Measurements from ENCODE around the gene ESPNL. TPM values are rescaled to one million over a fixed set of nuclear protein-coding genes. Genes with fewer than 3 reads are reported as not detected.

ESPNL gene
- polyA plus RNA-seq, 1 donor (not counting 4 experiments of a cell fraction or from before 2014, with no cell fraction given) = 0.16 TPM

DNA sequence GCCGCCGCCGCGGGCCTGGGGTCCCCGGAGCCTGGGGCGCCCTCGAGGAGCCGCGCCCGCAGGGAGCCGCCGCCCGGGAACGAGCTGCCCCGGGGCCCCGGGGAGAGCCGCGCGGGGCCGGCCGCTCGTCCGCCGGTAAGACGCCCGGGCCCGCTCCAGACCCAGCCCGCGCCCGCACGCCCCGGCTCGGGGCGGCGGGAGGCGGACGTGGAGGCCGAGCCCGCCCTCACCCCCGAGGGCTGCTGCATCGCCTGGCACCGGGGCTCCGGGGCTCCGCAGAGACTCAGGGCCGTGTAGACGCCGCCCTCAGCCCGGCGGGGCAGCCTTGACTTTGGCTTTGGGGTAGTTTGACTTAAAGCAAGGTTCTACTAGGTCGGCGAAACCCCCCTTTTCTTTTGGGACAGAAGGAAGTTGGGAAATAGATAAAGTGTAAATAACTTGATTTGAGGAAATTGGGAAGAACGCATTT lies 59.0 kb downstream of the ESPNL start:
- DNase-seq (ENCODE audit: low read depth, low spot score) (no peak), FAIRE-seq (no peak)
- no peak overlapping the region for H3K27ac ChIP-seq (ENCODE audit: control insufficient read depth, insufficient read depth, low read length)
- peak overlapping the region; percentile 61 for H3K4me2 ChIP-seq (ENCODE audit: control insufficient read depth, extremely low read depth, insufficient read depth, low read depth, low read length)
- peaks cover 19% of the 10 kb centered on the region for H3K27me3 ChIP-seq (ENCODE audit: control insufficient read depth, extremely low read depth, insufficient read depth, low read length)
- no peaks in the 10 kb centered on the region for H3K4me1 ChIP-seq (ENCODE audit: control insufficient read depth, extremely low read depth, insufficient read depth, low read length)
- no peaks in the 10 kb centered on the region for H3K9me1 ChIP-seq (ENCODE audit: control insufficient read depth, extremely low read depth, insufficient read depth, low read length)
- H3K9ac ChIP-seq (ENCODE audit: control insufficient read depth, extremely low read depth, insufficient read depth, low read length) = peak overlapping the region; percentile 46
- H4K20me1 ChIP-seq (ENCODE audit: control insufficient read depth, extremely low read depth, insufficient read depth, low read length) = no peaks in the 10 kb centered on the region
- no peaks in the 10 kb centered on the region for H3K36me3 ChIP-seq (ENCODE audit: control insufficient read depth in 2 of 2, extremely low read depth in 1 of 2, insufficient read depth in 2 of 2, low read length in 2 of 2)
- H3K4me3 ChIP-seq (ENCODE audit: control insufficient read depth in 2 of 3, extremely low read depth in 1 of 3, insufficient read depth in 2 of 3, low read depth in 1 of 3, low read length in 3 of 3) = peak overlapping the region; percentile 9 to 36 (median 18)
- TF ChIP-seq EZH2 (IDR thresholded peaks at IDR 0.05; ENCODE audit: low read length) = no peak
- TF ChIP-seq, protein P1, sequence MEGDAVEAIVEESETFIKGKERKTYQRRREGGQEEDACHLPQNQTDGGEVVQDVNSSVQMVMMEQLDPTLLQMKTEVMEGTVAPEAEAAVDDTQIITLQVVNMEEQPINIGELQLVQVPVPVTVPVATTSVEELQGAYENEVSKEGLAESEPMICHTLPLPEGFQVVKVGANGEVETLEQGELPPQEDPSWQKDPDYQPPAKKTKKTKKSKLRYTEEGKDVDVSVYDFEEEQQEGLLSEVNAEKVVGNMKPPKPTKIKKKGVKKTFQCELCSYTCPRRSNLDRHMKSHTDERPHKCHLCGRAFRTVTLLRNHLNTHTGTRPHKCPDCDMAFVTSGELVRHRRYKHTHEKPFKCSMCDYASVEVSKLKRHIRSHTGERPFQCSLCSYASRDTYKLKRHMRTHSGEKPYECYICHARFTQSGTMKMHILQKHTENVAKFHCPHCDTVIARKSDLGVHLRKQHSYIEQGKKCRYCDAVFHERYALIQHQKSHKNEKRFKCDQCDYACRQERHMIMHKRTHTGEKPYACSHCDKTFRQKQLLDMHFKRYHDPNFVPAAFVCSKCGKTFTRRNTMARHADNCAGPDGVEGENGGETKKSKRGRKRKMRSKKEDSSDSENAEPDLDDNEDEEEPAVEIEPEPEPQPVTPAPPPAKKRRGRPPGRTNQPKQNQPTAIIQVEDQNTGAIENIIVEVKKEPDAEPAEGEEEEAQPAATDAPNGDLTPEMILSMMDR (optimal IDR thresholded peaks at IDR 0.05 in 1 of 3, IDR thresholded peaks at IDR 0.05 in 1 of 3, conservative IDR thresholded peaks at IDR 0.05 in 1 of 3; ENCODE audit: extremely low read depth in 1 of 3, insufficient read depth in 2 of 3, low read length in 3 of 3) = no peak
- no peak overlapping the region for H2AFZ ChIP-seq (ENCODE audit: control insufficient read depth, low read length)
- H3K79me2 ChIP-seq (ENCODE audit: control insufficient read depth, insufficient read depth, low read length) = no peaks in the 10 kb centered on the region
- dilution Hi-C loops (cut with MboI; ENCODE audit: extremely low pct_ligation_motif_present, low sequenced_read_pairs) = no loop called here
- no peaks in the 10 kb centered on the region for H3K9me3 ChIP-seq (ENCODE audit: control insufficient read depth, low read depth, low read length)

DNA sequence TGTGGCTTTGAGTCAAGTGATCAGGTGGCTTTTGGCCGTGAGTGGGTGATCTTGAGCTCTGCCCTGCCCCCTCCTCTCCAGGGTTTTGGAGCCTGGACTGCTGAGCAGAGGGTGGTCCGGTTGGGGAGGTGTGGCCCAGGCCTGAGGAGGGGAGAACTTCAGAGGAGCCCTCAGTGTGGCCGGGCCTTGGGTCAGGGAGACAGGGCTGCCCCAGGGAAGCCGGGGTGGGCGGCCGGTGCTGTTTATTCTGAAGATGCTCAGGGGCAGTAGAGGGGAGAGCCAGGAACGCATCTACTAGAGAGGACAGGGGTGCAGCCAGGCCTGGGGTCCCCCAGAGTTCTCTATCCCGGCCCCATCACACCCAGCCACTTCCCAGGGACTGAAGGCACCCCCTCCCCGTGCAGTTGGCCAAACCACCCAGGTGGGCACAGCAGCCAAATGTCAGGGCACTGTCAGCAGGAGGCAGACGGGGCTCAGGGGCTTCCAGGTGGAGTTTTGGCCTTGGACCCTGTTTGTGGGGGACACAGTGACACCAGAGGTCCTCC lies 59.6 kb downstream of the ESPNL start:
- Histone ChIP-seq H3K9me3 (ENCODE audit: control insufficient read depth, low read depth, low read length) (no peaks in the 10 kb centered on the region), H3K9me1 (ENCODE audit: control insufficient read depth, extremely low read depth, insufficient read depth, low read length) (no peaks in the 10 kb centered on the region), H3K4me3 (ENCODE audit: control insufficient read depth in 2 of 3, extremely low read depth in 1 of 3, insufficient read depth in 2 of 3, low read depth in 1 of 3, low read length in 3 of 3) (peak overlapping the region in 2 of 3 experiments; percentile 18 to 36), H3K27ac (ENCODE audit: control insufficient read depth, insufficient read depth, low read length) (no peak overlapping the region), H3K27me3 (ENCODE audit: control insufficient read depth, extremely low read depth, insufficient read depth, low read length) (peaks cover 19% of the 10 kb centered on the region), H3K79me2 (ENCODE audit: control insufficient read depth, insufficient read depth, low read length) (no peaks in the 10 kb centered on the region), H2AFZ (ENCODE audit: control insufficient read depth, low read length) (no peak overlapping the region), H3K9ac (ENCODE audit: control insufficient read depth, extremely low read depth, insufficient read depth, low read length) (peak overlapping the region; percentile 46), H3K36me3 (ENCODE audit: control insufficient read depth in 2 of 2, extremely low read depth in 1 of 2, insufficient read depth in 2 of 2, low read length in 2 of 2) (no peaks in the 10 kb centered on the region), H3K4me1 (ENCODE audit: control insufficient read depth, extremely low read depth, insufficient read depth, low read length) (no peaks in the 10 kb centered on the region), H4K20me1 (ENCODE audit: control insufficient read depth, extremely low read depth, insufficient read depth, low read length) (no peaks in the 10 kb centered on the region), H3K4me2 (ENCODE audit: control insufficient read depth, extremely low read depth, insufficient read depth, low read depth, low read length) (peak overlapping the region; percentile 61)
- TF ChIP-seq, protein P1 (optimal IDR thresholded peaks at IDR 0.05 in 1 of 3, IDR thresholded peaks at IDR 0.05 in 1 of 3, conservative IDR thresholded peaks at IDR 0.05 in 1 of 3; ENCODE audit: extremely low read depth in 1 of 3, insufficient read depth in 2 of 3, low read length in 3 of 3) = no peak
- TF ChIP-seq EZH2 (IDR thresholded peaks at IDR 0.05; ENCODE audit: low read length) = no peak
- DNase-seq (ENCODE audit: low read depth, low spot score) (no peak), FAIRE-seq (no peak)
- dilution Hi-C loops (cut with MboI; ENCODE audit: extremely low pct_ligation_motif_present, low sequenced_read_pairs) = no loop called here
